HTR-8/SVneo (cell line): ENCODE data around the gene UBL7.

Source experiments
- DNase-seq: peaks from one replicate; pipeline ENCODE4 v3.0.0; 2011; ENCODE audit warnings: low spot score, mixed read lengths; ENCODE audit not compliant: insufficient read length
- FAIRE-seq: peaks from 2 replicates; lab custom pipeline; 2011; peaks lifted over from hg19 to GRCh38; lab: Jason Lieb, UNC

The UBL7 gene

GRCh38 chr15:74398183-74398582 is 62.8 kb downstream of the UBL7 start:
- FAIRE-seq (no peak), DNase-seq (no peak)

- FAIRE-seq, result no peak
- no peak for DNase-seq
Observed at GRCh38 chr15:74397239-74398068, 63.5 kb downstream of the UBL7 start.

- FAIRE-seq, result no peak
- DNase-seq, result no peak
Observed at GRCh38 chr15:74396445-74397238, 64.3 kb downstream of the UBL7 start.

- no peak for FAIRE-seq
- DNase-seq, result no peak
Observed at GRCh38 chr15:74396146-74396438, 64.9 kb downstream of the UBL7 start.
